Fibroblast of peridontal ligament (primary cell): Measurements from ENCODE around the gene KIN.
A peak's percentile ranks its signal among the peaks of the same experiment; 100 is the strongest.
"Not testable (repeated sequence)": the region's sequence is repeated elsewhere in the genome, so short reads cannot be mapped to it uniquely, and the experiment has no call there.

Source experiments
- DNase-seq: peaks from one replicate; pipeline ENCODE4 v3.0.0-alpha.2; 2010; ENCODE audit errors: extremely low read depth

Gene KIN

DNA sequence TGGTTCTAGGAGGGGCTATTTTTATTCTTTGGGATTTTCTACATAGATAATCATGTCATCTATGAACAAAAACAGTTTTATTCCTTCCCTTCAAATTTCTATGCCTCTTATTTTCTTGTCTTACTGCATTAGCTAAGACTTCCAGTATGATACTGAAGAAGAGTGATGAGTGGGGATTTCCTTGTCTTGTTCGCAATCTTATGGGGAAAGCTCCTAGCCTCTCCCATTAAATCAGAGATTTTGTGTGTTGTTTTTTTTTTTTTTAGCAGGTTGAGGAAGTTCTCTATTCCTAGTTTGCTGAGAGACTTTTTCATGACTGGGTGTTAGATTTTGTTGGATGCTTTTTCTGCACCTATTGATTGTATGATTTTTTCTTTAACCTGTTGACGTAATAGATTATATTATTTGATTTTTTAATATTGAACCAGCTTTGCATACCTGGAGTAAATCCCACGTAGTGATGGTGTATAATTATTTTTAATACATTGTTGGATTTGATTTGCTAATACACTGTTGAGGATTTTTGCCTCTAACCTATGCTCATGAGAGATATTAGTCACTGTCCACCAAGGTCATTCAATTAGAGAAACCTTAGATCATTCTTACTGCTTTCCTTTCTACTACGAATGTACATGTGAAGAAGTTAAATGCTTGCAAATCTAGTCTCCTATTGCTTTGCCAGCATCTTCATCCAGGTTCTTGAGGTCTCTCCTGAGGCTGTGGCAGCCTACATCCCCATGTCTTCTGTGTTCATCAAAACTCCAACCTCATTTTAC, 6.6 kb upstream of the KIN start:
- DNase-seq, result no peak

DNA sequence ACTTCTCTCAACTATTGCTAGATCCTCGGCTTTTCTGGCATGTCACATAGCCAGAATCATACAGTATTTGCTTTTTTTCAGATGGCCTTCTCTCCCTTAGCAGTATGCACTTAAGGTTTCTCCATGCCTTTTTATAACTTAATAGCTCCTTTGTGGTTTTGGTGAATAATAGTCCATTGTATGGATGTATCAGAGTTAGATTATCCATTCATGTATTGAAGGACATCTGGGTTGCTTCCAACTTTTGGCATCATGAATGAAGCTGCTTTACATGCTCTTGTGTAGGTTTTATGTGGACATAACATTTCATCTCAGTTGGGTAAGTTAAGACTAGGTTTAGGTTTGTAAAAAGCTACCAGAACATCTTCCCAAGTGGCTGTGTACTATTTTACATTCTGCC, 4.7 kb upstream of the KIN start:
- no peak for DNase-seq

DNA sequence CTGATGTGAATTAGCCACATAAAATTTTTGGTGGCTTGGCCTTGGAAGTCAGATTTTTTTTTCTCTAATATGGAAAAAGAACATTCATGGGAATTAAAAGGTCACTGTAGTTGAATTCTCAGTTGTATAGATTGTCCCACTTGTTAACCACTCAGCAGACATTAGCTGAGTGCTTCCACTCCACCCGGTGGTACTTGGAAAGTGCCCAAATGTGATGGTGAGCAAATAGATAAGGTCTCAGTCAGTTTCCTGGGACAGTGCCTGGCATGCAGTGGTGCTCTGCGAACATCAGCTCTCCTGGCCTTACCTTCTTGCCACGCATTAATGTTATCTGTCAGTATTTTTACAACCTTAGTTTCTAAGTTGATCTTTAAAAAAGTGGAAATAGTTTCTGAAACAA, 1.6 kb upstream of the KIN start:
- DNase-seq, result peak; percentile 16

DNA sequence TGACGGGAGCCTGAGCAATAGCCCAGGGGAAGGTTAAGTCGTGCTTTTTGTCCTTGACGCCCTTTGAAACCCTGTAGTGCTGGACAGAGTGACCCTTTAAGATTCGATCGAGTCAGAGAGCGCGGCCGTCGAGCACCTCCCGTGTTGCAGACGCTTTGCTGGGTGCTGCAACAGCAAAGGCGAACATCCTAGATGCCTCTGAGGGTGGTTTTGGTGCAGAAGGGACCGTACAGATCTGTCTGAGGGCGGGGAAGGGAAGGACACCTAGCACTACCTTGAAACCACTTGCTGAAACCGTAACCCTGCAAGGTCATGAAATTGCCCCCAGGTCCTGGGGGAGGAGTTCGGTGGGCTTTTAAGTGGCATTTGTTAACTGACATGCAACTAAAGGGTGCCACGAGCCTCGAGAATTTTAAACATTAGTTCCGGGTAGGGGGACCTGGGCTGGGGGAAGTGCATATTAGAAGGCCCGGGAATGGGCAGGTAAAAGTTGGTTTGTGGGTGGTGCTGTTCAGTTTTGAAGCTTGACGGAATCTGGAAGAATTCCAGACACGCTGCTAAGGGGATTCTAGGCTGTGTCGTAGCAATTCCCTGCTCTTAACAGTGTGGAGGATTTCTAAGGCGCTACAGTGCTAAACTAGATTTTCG, 970 bp upstream of the KIN start:
- DNase-seq, result peak; percentile 40

DNA sequence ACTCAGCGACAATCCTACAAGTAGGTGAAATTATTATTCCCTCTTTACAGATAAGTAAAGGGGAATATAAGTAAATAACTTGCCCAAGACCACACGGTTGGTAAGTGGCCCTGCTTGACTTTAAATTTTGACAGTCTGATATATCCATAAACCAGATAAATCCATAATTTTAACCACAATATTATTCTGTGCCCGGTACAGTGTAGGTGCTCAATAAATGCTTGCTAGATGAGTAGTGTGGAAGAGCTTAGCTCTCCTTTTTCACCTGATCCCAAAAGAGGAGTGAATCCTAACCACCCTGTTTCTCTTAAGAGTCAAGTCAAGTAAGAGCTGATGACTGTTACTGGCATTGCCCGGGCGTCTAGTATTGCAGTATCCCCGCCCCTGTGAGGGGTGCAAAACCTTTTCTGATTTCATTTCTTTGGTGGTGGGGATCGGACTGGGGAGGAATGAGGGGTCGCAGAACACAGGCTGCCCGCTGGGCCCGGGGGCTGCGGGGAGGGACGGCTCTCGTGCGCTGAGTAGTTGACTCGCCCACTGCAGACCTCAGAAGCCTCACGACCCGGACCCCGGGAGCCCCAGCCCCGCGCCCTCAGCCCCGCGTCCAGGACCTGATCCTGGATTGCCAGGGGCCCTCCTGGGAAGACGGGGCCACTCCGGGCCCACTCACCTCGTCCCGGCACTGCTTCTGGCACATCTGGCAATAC, 490 bp downstream of the KIN start:
- peak; percentile 31 for DNase-seq

DNA sequence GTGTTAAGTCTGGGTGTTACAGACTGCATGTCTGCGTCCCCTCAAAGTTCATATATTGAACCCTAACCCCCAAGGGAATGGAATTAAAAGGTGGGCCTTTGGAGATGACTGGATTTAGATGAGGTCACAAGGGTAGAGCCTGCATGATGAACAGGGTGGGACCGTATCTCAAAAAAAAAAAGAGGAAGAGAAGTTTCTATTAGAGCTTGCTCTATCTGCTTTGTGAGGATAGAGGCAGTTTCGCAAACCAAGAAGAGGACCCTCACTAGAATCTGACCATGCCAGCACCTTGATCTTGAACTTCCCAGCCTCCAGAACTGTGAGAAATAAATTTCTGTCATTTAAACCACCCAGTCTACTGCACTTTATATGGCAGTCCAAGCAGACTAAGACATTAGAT, 1.4 kb downstream of the KIN start:
- no peak for DNase-seq

DNA sequence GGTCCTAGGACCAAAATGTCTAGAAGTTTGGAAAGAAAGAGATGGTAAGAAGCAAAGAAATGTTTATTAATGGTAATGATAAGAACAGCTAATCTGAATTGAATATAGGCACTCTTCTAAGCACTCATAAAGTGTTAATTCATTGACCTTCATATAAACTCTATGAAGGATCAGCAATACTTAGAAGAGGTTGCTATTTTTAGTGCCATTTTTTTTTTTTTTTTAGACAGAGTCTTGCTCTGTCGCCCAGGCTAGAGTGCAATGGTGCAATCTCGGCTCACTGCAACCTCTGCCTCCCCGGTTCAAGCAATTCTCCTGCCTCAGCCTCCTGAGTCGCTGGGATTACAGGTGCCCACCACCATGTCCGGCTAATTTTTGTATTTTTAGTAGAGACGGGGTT, 5.6 kb downstream of the KIN start:
- DNase-seq, result not testable (repeated sequence)

DNA sequence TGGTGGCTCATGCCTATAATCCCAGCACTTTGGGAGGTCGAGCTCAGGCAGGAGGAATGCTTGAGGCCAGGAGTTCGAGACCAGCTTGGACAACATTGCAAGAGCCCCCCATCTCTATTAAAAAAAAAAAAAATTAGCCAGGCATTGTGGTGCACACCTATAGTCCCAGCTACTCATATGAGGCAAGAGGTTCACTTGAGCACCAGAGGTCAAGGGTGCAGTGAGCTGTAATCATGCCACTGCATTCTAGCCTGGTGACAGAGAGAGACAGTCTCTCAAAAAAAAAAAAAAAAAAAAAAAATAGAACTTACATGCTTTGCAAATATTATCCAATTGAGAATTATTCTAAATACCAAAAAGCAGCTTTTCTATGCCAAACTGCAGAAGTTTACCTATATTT, 11.0 kb downstream of the KIN start:
- DNase-seq, result no peak

DNA sequence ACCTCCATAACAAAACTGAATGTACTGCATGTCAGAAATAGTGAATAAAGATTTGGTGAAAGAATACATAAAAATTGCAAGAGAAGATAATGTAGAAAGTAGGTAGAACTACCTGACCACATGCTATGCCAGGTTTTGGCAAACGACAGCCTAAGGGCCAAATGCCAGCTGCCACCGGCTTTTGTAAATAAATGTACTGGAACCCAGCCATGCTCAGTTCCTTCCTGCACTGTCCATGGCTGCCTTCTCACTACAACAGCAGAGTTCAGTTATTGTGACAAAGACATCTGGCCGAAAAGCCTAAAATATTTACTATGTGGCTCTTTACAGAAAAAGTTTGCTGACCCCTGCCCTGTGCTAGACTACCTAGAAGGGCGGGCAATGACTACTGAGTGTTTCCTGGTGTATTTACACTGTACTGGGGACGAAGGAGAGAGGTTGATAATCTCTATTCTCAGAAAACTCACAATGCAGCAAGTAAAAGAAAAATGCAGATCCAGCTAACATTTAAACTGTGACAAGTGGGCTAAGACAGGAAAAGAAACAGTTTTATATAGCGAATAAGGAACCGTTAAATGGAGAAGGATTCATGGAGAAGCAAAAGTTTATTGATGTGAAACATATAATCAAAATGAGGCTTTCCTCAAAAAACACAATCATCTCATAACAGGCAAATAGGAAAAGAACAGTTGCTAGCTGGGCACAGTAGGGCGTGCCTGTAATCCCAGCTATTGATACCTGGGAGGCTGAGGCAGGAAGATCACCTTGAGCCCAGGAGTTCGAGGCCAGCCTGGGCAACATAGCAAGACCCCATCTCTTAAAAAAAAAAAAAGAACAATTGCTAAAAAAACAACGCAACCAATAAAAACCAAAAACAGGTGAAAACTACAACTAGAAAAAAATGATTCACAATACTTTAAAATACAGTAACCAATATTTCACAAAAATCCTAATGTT, 13.7 kb downstream of the KIN start:
- DNase-seq, result no peak

DNA sequence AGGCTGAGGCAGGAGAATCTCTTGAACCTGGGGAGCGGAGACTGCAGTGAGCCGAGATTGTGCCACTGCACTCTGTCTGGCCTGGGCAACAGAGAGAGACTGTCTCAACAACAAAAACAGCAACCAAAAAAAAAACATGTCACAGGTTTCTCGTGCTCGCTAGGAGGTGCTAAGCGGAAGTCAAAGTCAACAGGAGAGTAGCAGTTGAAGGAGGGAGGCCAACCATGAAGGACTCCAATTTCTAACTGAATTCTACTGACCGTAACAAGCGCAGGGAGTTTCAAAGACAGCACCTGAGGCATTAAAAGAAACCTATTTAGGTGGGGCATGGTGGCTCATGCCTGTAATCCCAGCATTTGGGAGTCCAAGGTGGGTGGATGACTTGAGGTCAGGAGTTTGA, 19.4 kb downstream of the KIN start:
- DNase-seq, result no peak

DNA sequence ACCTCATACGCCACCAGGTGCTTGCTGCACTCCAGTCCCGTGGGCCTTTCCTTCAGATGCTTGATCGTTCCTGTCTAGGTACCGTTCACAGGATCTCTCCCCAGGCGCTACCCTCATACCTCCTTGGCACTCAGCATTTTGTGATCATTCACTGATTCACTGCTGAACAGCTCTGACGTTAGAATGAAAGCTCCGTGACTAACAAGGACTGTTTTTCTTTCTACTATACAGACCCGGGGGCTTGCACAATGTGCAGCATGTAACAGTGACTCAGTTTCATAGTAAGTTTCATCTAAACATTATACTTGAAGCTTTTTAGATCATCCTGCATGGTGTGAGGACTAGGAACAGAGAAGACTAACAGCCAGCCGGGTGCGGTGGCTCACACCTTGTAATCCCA, 20.6 kb downstream of the KIN start:
- DNase-seq, result peak; percentile 90

DNA sequence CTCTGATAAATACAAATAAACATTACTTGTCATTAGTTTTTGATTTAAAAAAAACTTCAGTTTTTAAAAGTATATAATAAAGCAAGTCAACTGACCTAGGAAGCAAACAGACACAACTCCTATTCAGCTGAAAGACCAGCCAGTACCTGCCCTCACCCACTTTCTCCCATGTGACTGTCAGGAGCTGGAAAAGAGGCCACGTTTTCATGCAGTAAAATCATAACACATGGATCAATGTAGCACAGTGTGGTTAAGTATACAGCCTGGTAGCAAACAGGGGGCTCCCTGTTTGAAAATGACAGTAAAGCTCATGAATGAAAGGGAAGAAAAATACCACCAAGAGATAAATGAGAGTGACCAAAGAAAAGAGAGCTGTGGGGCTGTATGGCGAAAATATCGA, 21.6 kb downstream of the KIN start:
- DNase-seq, result no peak

DNA sequence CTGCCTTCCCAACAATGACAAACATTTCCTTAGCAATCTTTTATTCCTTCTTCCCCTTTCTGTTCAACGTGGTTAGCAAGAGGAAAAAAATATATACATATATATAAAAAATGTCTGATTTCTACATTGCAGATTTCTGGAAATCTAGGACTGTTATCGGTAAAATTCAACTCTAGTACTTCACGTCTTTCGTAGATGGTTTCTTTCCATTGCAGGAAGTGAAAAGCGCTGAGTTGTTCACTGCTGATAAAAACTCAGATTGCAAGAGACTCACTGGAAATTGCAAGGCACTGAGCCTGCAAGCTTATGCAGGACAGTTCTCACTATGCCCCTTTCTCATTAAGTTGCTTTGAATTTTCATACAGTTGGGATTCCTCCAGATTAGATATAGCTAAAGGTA, 23.9 kb downstream of the KIN start:
- no peak for DNase-seq

DNA sequence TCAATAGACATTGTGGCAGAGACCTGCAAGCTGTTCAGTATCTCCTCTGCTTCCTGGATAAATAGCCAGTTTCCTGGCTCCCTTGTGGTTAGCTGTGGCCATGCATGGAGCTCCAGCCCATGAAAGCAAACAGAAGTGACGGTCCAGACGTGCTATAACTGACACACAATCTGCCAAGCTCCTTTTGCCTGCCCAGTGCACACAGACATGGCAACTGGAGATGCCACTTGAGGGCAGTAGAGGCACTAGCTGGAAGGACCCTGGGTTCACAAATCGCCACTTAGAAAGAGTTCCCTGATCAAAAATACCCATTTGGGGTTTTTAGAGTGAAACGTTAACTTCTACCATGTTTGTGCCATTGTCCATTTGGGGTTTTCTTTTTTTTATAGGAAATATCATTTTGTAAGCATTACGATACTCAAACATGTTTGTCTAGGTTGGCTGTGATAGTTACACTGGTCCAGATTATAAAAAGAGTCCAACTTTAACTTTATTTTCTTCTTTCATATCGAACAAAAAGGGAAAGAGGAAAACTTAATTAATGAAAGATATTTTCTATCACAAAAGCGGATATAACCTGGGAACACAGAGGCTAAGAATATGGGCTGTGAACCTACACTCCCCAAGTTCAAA, 31.3 kb downstream of the KIN start:
- DNase-seq, result peak; percentile 30

DNA sequence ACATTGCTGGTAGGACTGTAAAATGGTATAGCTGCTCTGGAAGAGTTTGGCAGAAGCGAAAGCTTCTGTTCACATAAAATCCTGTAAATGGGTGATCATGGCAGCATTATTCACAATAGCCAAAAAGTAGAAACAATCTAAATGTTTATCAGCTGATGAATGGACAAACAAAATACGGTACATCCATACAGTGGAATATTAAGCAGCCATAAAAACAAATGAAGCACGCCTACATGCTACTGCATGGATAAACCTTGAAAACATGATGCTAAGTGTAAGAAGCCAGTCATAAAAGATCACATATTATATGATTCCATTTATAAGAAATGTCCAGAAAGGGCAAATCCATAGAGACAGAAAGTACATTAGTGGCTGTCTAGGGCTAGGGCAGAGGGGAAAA, 32.7 kb downstream of the KIN start:
- DNase-seq, result no peak

DNA sequence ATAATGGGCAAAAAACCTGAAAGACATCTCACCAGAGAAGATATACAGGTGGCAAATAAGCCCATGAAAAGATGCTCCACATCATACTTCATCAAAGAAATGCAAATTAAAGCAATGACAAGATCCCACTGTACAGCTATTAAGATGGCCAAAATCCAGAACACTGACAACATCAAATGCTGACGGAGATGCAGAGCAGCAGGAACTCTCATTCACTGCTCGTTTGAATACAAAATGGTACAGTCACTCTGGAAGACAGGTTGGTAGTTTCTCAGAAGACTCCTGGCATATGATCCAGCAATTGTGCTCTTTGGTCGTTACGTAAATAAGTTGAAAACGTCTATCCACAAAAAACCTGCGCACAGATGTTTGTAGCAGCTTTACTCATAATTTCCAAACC, 35.5 kb downstream of the KIN start:
- DNase-seq, result no peak

DNA sequence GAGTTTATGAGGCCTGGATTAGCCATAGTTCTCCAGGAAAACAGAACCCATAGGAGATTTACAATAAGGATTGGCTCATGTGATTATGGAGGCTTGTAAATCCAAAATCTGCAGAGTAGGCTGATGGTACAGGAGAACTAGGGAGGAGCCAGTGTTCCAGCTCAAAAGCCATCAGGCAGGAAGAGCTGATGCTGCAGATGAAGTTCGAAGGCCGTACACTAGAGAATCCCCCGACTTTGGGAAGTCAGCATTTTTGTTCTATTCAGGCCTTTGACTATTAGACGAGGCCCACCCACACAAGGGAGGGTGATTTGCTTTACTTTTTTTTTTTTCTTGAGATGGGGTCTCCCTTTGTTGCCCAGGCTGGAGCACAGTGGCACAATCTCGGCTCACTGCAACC, 37.6 kb downstream of the KIN start:
- no peak for DNase-seq

DNA sequence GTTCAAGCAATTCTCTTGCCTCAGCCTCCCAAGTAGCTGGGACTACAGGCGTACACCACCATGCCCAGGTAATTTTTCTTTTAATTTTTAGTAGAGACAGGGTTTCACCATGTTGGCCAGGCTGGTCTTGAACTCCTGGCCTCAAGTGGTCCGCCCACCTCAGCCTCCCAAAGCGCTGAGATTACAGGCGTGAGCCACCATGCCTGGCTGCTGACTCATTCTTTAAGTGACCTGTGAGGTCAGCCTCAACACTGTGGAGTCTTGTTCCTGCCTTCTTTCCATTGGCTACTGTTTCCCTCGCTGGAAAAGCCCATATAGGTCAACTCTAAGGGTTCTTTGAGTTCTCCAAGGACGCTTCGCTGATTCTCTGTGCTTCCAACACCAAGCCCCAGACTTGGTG, 39.2 kb downstream of the KIN start:
- DNase-seq, result not testable (repeated sequence)

DNA sequence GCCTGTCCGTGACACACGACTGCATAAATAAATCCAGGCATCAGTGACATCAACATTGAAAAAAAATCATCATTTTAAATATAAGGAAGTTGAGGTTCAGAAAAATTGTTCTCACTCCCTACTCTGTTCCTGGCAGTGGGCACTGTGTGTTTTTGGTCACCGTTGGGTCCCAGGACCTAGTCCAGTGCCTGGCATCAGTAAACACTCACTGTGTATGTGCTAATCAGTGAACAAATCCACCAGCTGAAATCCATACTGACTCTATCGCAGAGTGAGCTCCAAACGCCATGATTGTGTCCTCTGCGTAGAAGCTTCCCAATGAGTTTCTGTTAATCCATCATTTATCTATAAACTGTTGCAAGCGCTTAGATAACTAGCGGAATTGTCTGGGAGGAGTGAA, 43.5 kb downstream of the KIN start:
- DNase-seq, result no peak

DNA sequence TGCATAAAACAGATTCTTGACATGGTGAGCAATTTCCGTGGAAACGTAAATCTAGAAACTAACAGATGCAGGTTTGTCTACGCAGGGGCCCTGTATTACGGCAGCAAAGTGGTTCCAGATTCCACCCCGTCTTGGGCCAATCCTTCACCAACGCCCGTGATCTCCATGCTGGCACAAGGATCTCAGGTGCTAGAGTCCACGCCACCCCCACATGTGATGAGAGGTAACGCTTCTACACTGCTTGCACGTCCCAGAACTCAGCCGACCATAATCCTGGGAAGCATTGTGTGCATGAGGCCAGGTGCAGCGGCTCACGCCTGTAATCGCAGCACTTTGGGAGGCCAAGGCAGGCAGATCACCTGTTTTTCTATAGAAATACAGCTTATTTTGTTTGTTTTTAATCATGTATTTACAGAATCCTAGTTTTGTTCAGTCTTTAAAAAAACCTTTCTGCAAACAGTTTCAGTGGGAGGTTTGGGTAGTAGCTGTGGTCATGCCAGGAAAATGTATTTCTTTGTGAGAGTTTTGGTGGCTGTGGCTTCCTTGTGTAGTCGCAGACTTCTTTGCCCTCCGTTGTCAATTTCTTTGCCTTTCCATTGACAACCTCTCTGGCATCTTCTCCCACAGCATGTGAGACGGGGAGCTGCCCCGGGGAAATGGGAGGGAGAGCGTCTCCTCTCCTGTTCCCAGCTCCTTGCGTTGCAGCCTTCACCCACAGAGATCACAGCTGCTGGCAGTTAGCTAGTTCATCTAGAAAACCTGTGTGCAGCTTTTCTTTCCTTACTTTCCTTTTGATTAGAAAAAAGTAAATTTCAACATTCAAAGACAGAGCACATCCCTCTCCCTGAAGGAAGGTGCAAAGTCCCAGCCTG, 49.0 kb downstream of the KIN start:
- DNase-seq, result no peak
